GM19351 (cell line): ENCODE results near the gene SEC31A.
"Not testable (repeated sequence)": the region's sequence is repeated elsewhere in the genome, so short reads cannot be mapped to it uniquely, and the experiment has no call there.

Experiments
- ATAC-seq: cut with Tn5 transposase; IDR thresholded peaks from one replicate; pipeline ENCODE4 v1.9.1; 2021; ENCODE audit warnings: mild to moderate bottlenecking, moderate library complexity; ENCODE audit not compliant: unreplicated experiment

SEC31A gene

GRCh38 chr4:82898322-82899243, 7.6 kb upstream of the SEC31A start:
- no peak for ATAC-seq

- ATAC-seq = no peak
Observed at GRCh38 chr4:82896755-82897154, 5.8 kb upstream of the SEC31A start.

- ATAC-seq = no peak
Observed at GRCh38 chr4:82893942-82894341, 3.0 kb upstream of the SEC31A start.

GRCh38 chr4:82892467-82892802, 1.5 kb upstream of the SEC31A start:
- ATAC-seq = no peak

- ATAC-seq = no peak
Observed at GRCh38 chr4:82891707-82892466, 934 bp upstream of the SEC31A start.

- ATAC-seq = no peak
Observed at GRCh38 chr4:82890528-82890900, 439 bp downstream of the SEC31A start.

GRCh38 chr4:82889287-82889686, 1.7 kb downstream of the SEC31A start:
- ATAC-seq = no peak

- ATAC-seq = no peak
Observed at GRCh38 chr4:82886147-82886942, 4.6 kb downstream of the SEC31A start.

GRCh38 chr4:82885410-82885809, 5.5 kb downstream of the SEC31A start:
- ATAC-seq = no peak

GRCh38 chr4:82868572-82868971, 22.4 kb downstream of the SEC31A start:
- ATAC-seq = no peak

- no peak for ATAC-seq
Observed at GRCh38 chr4:82866706-82867385, 24.1 kb downstream of the SEC31A start.

GRCh38 chr4:82866033-82866432, 24.9 kb downstream of the SEC31A start:
- ATAC-seq = not testable (repeated sequence)

- no peak for ATAC-seq
Observed at GRCh38 chr4:82865592-82865991, 25.4 kb downstream of the SEC31A start.

GRCh38 chr4:82864336-82864979, 26.5 kb downstream of the SEC31A start:
- ATAC-seq = no peak

GRCh38 chr4:82861529-82861928, 29.4 kb downstream of the SEC31A start:
- ATAC-seq = no peak

- ATAC-seq = not testable (repeated sequence)
Observed at GRCh38 chr4:82860487-82860886, 30.5 kb downstream of the SEC31A start.

- ATAC-seq = no peak
Observed at GRCh38 chr4:82852751-82853285, 38.1 kb downstream of the SEC31A start.

GRCh38 chr4:82851885-82852750, 38.8 kb downstream of the SEC31A start:
- ATAC-seq = no peak

GRCh38 chr4:82851318-82851717, 39.6 kb downstream of the SEC31A start:
- no peak for ATAC-seq
